ENCODE measurements around the gene ERICH3.

DNA sequence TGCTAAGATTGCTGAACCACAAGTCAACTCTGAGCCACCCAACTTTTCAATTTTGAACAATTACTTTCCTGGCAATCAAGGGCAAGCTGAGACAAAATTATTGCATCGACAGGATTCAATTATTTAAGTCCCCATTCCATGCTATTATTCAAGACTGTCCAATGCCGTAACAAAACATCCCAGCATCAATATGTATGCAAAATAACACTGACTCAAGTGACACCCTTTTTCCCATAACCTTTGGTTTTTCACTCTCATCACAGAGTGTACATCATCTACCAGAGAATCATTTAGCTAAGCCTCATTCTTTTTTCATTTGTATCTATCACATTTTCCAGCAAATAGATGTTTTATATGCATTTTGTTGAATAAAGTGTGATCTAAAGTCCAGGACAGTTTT lies 54.6 kb downstream of the ERICH3 start:
- TF ChIP-seq MYC (IDR thresholded peaks at IDR 0.05; ENCODE audit: low read depth, low read length) (no peak), CTCF (IDR thresholded peaks at IDR 0.05; ENCODE audit: low read depth, low read length) (no peak)
